ENCODE results near the gene PCBD1.

The PCBD1 gene

DNA sequence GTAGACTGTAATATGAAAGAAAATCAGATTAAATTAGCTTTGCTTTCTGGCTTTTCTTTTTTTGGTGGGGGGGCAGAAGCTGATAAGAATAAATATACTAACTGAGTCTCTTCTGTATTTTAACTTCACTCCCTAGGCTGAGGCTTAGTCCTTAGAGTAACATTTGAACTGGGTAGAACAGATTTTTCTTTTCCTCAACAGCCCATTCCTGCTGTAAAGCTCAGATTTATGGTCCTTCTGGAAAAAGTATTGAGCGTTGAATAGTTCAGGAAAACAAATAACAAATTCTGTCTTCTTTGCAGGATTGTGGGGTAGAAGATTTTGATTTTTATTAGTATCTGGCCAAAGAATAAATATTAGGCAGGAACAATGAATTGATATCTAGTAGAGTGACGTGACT lies 54.8 kb downstream of the PCBD1 start:
- DNase-seq (ENCODE audit: low read depth in 2 of 2), result no peak

Data from stimulated activated CD4-positive, alpha-beta T cell treated with anti-CD3 and anti-CD28 coated beads, Interleukin-4, amount 100 ng/mL, for 48 hours (primary cell).